Calu3 (cell line): Measurements from ENCODE around the gene SH3PXD2B. TPM values are rescaled to one million over a fixed set of nuclear protein-coding genes. Genes with fewer than 3 reads are reported as not detected.

Experiments
- BruUV-seq: library from RNA; stranded (reverse); fragments of 400-500 nt; replicated peaks from 2 replicates; lab custom pipeline; 2021; lab: Mats Ljungman, UMichigan
- CTCF ChIA-PET: fragments of 300-600 bp; sonication (Branson Sonifier 250); formaldehyde crosslinking; loops from one replicate; lab custom pipeline; 2022; ENCODE audit warnings: antibody characterized with exemption; lab: Charles Lee
- DNase-seq: peaks from one replicate; pipeline ENCODE4 v3.0.0; 2022
- H3K27ac Mint-ChIP-seq: one replicate; pipeline ENCODE4 v1.8.0; 2022; ENCODE audit warnings: mixed read lengths; ENCODE audit not compliant: unreplicated experiment
- H3K27me3 Mint-ChIP-seq: one replicate; pipeline ENCODE4 v1.8.0; 2022; ENCODE audit warnings: mixed read lengths; ENCODE audit not compliant: unreplicated experiment
- H3K36me3 Mint-ChIP-seq: one replicate; pipeline ENCODE4 v1.8.0; 2022; ENCODE audit warnings: mild to moderate bottlenecking, moderate library complexity, mixed read lengths; ENCODE audit not compliant: insufficient read depth, unreplicated experiment
- H3K4me1 Mint-ChIP-seq: one replicate; pipeline ENCODE4 v1.8.0; 2022; ENCODE audit warnings: mild to moderate bottlenecking, low read depth, mixed read lengths; ENCODE audit not compliant: unreplicated experiment
- H3K4me3 Mint-ChIP-seq: one replicate; pipeline ENCODE4 v1.8.0; 2022; ENCODE audit warnings: mild to moderate bottlenecking, low read depth, moderate library complexity, mixed read lengths; ENCODE audit not compliant: unreplicated experiment
- H3K9me3 Mint-ChIP-seq: one replicate; pipeline ENCODE4 v1.8.0; 2022; ENCODE audit warnings: low read depth, mixed read lengths; ENCODE audit not compliant: unreplicated experiment
- intact Hi-C: fragments of 100-400 bp; cut with micrococcal nuclease; formaldehyde crosslinking; loops from one replicate; pipeline ENCODE4 v1.10.0; 2022; ENCODE audit not compliant: unreplicated experiment
- total RNA-seq: library from RNA; stranded (reverse); gene quantifications from 2 replicates; pipeline ENCODE4 v1.2.3, GENCODE V29; 2022
- TF ChIP-seq, protein P1 (sequence below): fragments of 200-600 bp; IDR thresholded peaks from one replicate; pipeline ENCODE4 v1.8.0; 2022; ENCODE audit warnings: antibody characterized with exemption; ENCODE audit not compliant: unreplicated experiment

Gene SH3PXD2B
- total RNA-seq, 1 experiment from 2014 or later, result 25.6 TPM

DNA sequence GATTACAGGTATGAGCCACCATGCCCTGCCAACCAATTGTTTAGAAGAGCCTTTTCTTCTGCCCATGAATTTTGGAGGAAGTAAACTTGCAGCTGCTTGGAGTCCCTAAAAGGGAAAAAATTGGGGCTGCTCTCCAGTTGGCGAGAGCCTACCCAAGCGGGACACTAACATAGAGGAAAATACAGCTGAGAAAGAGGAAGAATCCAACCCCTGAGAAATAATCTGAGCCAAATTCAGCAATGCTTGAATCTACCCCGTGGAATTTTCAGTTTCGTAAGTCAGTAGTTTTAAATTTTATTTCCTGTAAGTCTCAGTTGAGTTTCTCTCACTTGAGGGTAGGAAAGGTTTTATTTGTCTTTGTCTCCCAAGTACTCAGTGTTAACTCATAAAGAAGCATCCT is 140.4 kb downstream of the SH3PXD2B start:
- peaks cover 13% of the 10 kb centered on the region for H3K4me1 Mint-ChIP-seq
- CTCF ChIA-PET, result interaction anchor here (0.5 kb wide), 1 partner anchor 44 kb away, joined by 3 read pairs; no protein-coding TSS in a partner anchor
- intact Hi-C loops, result no loop called here
- TF ChIP-seq, protein P1, sequence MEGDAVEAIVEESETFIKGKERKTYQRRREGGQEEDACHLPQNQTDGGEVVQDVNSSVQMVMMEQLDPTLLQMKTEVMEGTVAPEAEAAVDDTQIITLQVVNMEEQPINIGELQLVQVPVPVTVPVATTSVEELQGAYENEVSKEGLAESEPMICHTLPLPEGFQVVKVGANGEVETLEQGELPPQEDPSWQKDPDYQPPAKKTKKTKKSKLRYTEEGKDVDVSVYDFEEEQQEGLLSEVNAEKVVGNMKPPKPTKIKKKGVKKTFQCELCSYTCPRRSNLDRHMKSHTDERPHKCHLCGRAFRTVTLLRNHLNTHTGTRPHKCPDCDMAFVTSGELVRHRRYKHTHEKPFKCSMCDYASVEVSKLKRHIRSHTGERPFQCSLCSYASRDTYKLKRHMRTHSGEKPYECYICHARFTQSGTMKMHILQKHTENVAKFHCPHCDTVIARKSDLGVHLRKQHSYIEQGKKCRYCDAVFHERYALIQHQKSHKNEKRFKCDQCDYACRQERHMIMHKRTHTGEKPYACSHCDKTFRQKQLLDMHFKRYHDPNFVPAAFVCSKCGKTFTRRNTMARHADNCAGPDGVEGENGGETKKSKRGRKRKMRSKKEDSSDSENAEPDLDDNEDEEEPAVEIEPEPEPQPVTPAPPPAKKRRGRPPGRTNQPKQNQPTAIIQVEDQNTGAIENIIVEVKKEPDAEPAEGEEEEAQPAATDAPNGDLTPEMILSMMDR, result no peak
- H3K4me3 Mint-ChIP-seq, result no peak overlapping the region
- no peak overlapping the region for H3K27ac Mint-ChIP-seq
- H3K9me3 Mint-ChIP-seq, result no peaks in the 10 kb centered on the region
- DNase-seq, result no peak
- no peaks in the 10 kb centered on the region for H3K36me3 Mint-ChIP-seq
- no TSS peak for BruUV-seq
- no peaks in the 10 kb centered on the region for H3K27me3 Mint-ChIP-seq

DNA sequence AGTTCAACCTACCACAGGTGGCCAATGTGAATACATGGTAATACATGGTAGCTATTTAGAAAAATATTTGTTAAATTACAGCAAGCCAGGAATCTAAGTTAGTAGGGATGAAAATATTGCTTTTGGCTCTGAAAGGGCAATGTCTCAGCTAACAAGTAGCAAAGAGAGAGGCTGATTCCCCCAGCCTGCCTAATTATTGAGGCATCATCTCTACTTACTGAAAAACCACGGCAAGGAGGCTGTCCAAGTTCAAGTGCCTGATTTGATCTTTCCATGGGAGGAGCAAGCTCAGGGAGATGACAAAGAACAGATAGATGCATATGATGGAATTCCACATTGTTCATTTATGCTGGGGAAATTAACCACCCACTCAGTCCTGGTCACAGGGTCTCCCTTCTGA is 142.0 kb downstream of the SH3PXD2B start:
- TF ChIP-seq, protein P1, result no peak
- DNase-seq, result no peak
- H3K27me3 Mint-ChIP-seq, result no peaks in the 10 kb centered on the region
- no peak overlapping the region for H3K27ac Mint-ChIP-seq
- no peaks in the 10 kb centered on the region for H3K9me3 Mint-ChIP-seq
- H3K4me3 Mint-ChIP-seq, result no peak overlapping the region
- H3K4me1 Mint-ChIP-seq, result peaks cover 13% of the 10 kb centered on the region
- H3K36me3 Mint-ChIP-seq, result no peaks in the 10 kb centered on the region
- BruUV-seq, result no TSS peak
- CTCF ChIA-PET, result no interaction called here
- intact Hi-C loops, result no loop called here

DNA sequence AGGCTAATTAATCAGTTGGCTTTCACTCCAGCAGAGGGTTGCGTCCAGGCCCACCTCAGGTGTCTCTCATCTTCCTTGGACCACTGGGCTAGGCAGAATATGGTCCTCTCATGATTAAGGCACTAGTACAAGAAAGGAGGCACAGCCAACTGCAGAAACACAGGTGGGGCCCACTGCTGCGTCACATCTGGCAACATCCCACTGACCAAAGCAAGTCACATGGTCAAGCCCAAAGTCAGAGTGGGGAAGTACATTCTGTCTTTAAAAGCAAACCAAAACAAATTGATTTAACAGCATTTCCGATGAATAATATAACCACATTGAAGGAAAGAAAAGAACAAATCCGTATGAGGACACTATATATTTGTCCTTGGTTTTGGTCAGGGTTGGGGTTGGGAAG is 142.7 kb downstream of the SH3PXD2B start:
- Mint-ChIP-seq H3K36me3 (no peaks in the 10 kb centered on the region), H3K27ac (no peak overlapping the region), H3K4me1 (peaks cover 13% of the 10 kb centered on the region), H3K27me3 (no peaks in the 10 kb centered on the region), H3K9me3 (no peaks in the 10 kb centered on the region), H3K4me3 (no peak overlapping the region)
- CTCF ChIA-PET, result no interaction called here
- intact Hi-C loops, result no loop called here
- TF ChIP-seq, protein P1, result no peak
- DNase-seq, result no peak
- no TSS peak for BruUV-seq

DNA sequence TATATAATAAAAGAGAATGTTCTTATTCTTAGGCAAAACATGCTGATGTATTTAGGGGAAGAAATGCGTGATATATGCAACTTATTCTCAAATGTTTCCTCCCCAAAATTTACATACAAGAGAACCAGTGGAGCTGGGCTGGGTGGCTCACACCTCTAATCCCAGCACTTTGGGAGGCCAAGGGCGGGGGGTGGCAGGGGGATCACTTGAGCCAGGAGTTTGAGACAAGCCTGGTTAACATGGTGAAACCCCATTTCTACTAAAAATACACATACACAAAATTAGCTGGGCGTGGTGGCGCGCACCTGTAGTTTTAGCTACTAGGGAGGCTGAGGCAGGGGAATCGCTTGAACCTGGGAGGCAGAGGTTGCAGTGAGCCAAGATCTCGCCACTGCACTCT is 143.3 kb downstream of the SH3PXD2B start:
- Mint-ChIP-seq H3K9me3 (no peaks in the 10 kb centered on the region), H3K27me3 (no peaks in the 10 kb centered on the region), H3K36me3 (no peaks in the 10 kb centered on the region), H3K4me3 (no peak overlapping the region), H3K27ac (no peak overlapping the region), H3K4me1 (peaks cover 13% of the 10 kb centered on the region)
- TF ChIP-seq, protein P1, result no peak
- no peak for DNase-seq
- intact Hi-C loops, result no loop called here
- BruUV-seq, result no TSS peak
- CTCF ChIA-PET, result interaction anchor here (0.7 kb wide), 1 partner anchor 683 kb away, joined by 4 read pairs; no protein-coding TSS in a partner anchor
